Activated CD4-positive, alpha-beta T cell treated with anti-CD3 and anti-CD28 coated beads, Interleukin-2, amount 10 ng/mL, durations not matched to agents 7 days and 5 days (primary cell): ENCODE results near the gene DPP3. TPM values are rescaled to one million over a fixed set of nuclear protein-coding genes. Genes with fewer than 3 reads are reported as not detected.

Experiments used
- total RNA-seq, 2 experiments: library from RNA; stranded (reverse); gene quantifications; one replicate each; pipeline ENCODE4 v1.2.3, GENCODE V29; 2021

Gene DPP3
- total RNA-seq, 2 experiments from 2014 or later = 78.4 to 82.3 TPM

Other genes with a start within 250 kb of the DPP3 start
- 10 to 100 TPM; 32.1 to 38.5 TPM for gene KLC2, start 222.7 kb upstream of the DPP3 start, total RNA-seq
- gene RAB1B, start 211.8 kb upstream of the DPP3 start, total RNA-seq = 100 to 1,000 TPM; 151 to 174 TPM
- gene CNIH2, start 202.3 kb upstream of the DPP3 start, total RNA-seq = 1 to 10 TPM; 2.5 TPM
- gene YIF1A, start 191.3 kb upstream of the DPP3 start, total RNA-seq = 10 to 100 TPM; 39.1 to 45.4 TPM
- gene TMEM151A, start 188.5 kb upstream of the DPP3 start, total RNA-seq = not detected
- gene CD248, start 163.4 kb upstream of the DPP3 start, total RNA-seq = 1 to 10 TPM; 2.4 to 2.5 TPM
- gene RIN1, start 144.0 kb upstream of the DPP3 start, total RNA-seq = 1 to 10 TPM; 1.1 to 1.6 TPM
- gene BRMS1, start 135.3 kb upstream of the DPP3 start, total RNA-seq = 10 to 100 TPM; 47.4 to 48.0 TPM
- gene B4GAT1, start 132.8 kb upstream of the DPP3 start, total RNA-seq = 1 to 10 TPM; 8.5 to 9.4 TPM
- gene SLC29A2, start 108.7 kb upstream of the DPP3 start, total RNA-seq = 1 to 10 TPM; 8.3 to 8.9 TPM
- under 1 TPM; 0.27 to 0.52 TPM for gene NPAS4, start 59.4 kb upstream of the DPP3 start, total RNA-seq
- gene MRPL11, start 41.6 kb upstream of the DPP3 start, total RNA-seq = 10 to 100 TPM; 72.4 to 76.4 TPM
- gene PELI3, start 13.5 kb upstream of the DPP3 start, total RNA-seq = 1 to 10 TPM; 6.7 to 7.2 TPM
- gene BBS1, start 30.2 kb downstream of the DPP3 start, total RNA-seq = 10 to 100 TPM; 13.3 to 17.4 TPM
- gene ZDHHC24, start 65.6 kb downstream of the DPP3 start, total RNA-seq = 10 to 100 TPM; 16.8 to 16.9 TPM
- under 1 TPM in 1 of 2 experiments, not detected in 1; 0.23 TPM for gene ACTN3, start 66.5 kb downstream of the DPP3 start, total RNA-seq
- gene CTSF, start 88.2 kb downstream of the DPP3 start, total RNA-seq = 1 to 10 TPM; 3.5 to 3.9 TPM
- under 1 TPM in 1 of 2 experiments, not detected in 1; 0.08 TPM for gene CCDC87, start 112.6 kb downstream of the DPP3 start, total RNA-seq
- gene CCS, start 112.8 kb downstream of the DPP3 start, total RNA-seq = 10 to 100 TPM; 28.8 to 32.6 TPM
- gene RBM14, start 136.2 kb downstream of the DPP3 start, total RNA-seq = 100 to 1,000 TPM; 124 to 140 TPM
- 100 to 1,000 TPM; 124 to 137 TPM for gene RBM4, start 158.3 kb downstream of the DPP3 start, total RNA-seq
- gene RBM4B, start 197.5 kb downstream of the DPP3 start, total RNA-seq = 10 to 100 TPM; 18.1 to 20.4 TPM
- under 1 TPM; 0.25 to 0.35 TPM for gene SPTBN2, start 248.8 kb downstream of the DPP3 start, total RNA-seq